H9 (cell line): ENCODE measurements around the gene RAPH1. TPM values are rescaled to one million over a fixed set of nuclear protein-coding genes. Genes with fewer than 3 reads are reported as not detected.

ENCODE experiments used
- DNase-seq: peaks from one replicate; pipeline ENCODE4 v3.0.0-alpha.2; 2017
- H2AFZ ChIP-seq: one replicate; pipeline ENCODE4 v1.6.1; 2013; ENCODE audit warnings: mild to moderate bottlenecking, low read length, control low read depth, moderate library complexity
- H2AK5ac ChIP-seq: 2 replicates; pipeline ENCODE4 v1.6.1; 2013; ENCODE audit warnings: low read length, control low read depth, mixed read lengths; ENCODE audit not compliant: insufficient read length
- H2BK120ac ChIP-seq: one replicate; pipeline ENCODE4 v1.6.1; 2013; ENCODE audit warnings: low read depth, mild to moderate bottlenecking, low read length, control low read depth, inconsistent platforms; ENCODE audit not compliant: poor library complexity, severe bottlenecking
- H2BK12ac ChIP-seq: 2 replicates; pipeline ENCODE4 v1.6.1; 2013; ENCODE audit warnings: low read length, control low read depth, mixed read lengths, low read depth; ENCODE audit not compliant: insufficient read length
- H2BK15ac ChIP-seq: 2 replicates; pipeline ENCODE4 v1.6.1; 2013; ENCODE audit warnings: low read depth, low read length, control low read depth
- H2BK20ac ChIP-seq: one replicate; pipeline ENCODE4 v1.6.1; 2013; ENCODE audit warnings: low read depth, mild to moderate bottlenecking, low read length, control low read depth, inconsistent platforms; ENCODE audit not compliant: poor library complexity, severe bottlenecking
- H2BK5ac ChIP-seq: 2 replicates; pipeline ENCODE4 v1.6.1; 2013; ENCODE audit warnings: low read length, control low read depth, mixed read lengths; ENCODE audit not compliant: insufficient read length
- H3K14ac ChIP-seq: 2 replicates; pipeline ENCODE4 v1.6.1; 2013; ENCODE audit warnings: low read length, control low read depth; ENCODE audit not compliant: insufficient read depth
- H3K18ac ChIP-seq: 2 replicates; pipeline ENCODE4 v1.6.1; 2013; ENCODE audit warnings: low read depth, mild to moderate bottlenecking, mixed read lengths, low read length, control low read depth; ENCODE audit not compliant: insufficient read length
- H3K23ac ChIP-seq: 2 replicates; pipeline ENCODE4 v1.6.1; 2013; ENCODE audit warnings: low read length, control low read depth, mixed read lengths, low read depth; ENCODE audit not compliant: insufficient read length
- H3K23me2 ChIP-seq: 2 replicates; pipeline ENCODE4 v1.6.1; 2013; ENCODE audit warnings: low read depth, mild to moderate bottlenecking, mixed read lengths, low read length, control low read depth; ENCODE audit not compliant: insufficient read length, poor library complexity, severe bottlenecking
- H3K27ac ChIP-seq: 2 replicates; pipeline ENCODE4 v1.5.1; 2013; ENCODE audit warnings: low read length, control low read depth, mixed read lengths, low read depth; ENCODE audit not compliant: insufficient read length
- H3K27me3 ChIP-seq: 2 replicates; pipeline ENCODE4 v1.6.1; 2013; ENCODE audit warnings: low read length, control low read depth, inconsistent platforms; ENCODE audit not compliant: insufficient read depth
- H3K4ac ChIP-seq: 2 replicates; pipeline ENCODE4 v1.6.1; 2013; ENCODE audit warnings: low read depth, mild to moderate bottlenecking, control low read depth, inconsistent platforms, low read length, moderate library complexity
- H3K4me1 ChIP-seq: 2 replicates; pipeline ENCODE4 v1.6.1; 2013; ENCODE audit warnings: low read length, control low read depth, inconsistent platforms; ENCODE audit not compliant: insufficient read depth
- H3K4me2 ChIP-seq: 2 replicates; pipeline ENCODE4 v1.6.1; 2013; ENCODE audit warnings: low read length, control low read depth, mixed read lengths; ENCODE audit not compliant: insufficient read length, insufficient read depth
- H3K56ac ChIP-seq: 2 replicates; pipeline ENCODE4 v1.6.1; 2013; ENCODE audit warnings: low read depth, mild to moderate bottlenecking, mixed read lengths, low read length, control low read depth; ENCODE audit not compliant: insufficient read length
- H3K79me1 ChIP-seq: 2 replicates; pipeline ENCODE4 v1.6.1; 2013; ENCODE audit warnings: low read depth, mild to moderate bottlenecking, moderate library complexity, low read length, control low read depth, inconsistent platforms; ENCODE audit not compliant: insufficient read depth, poor library complexity, severe bottlenecking
- H3K79me2 ChIP-seq: 2 replicates; pipeline ENCODE4 v1.6.1; 2013; ENCODE audit warnings: low read length, control low read depth, inconsistent platforms; ENCODE audit not compliant: insufficient read depth
- H3K9ac ChIP-seq: 2 replicates; pipeline ENCODE4 v1.6.1; 2013; ENCODE audit warnings: low read length, control low read depth, mixed read lengths; ENCODE audit not compliant: insufficient read length; ENCODE audit errors: extremely low read depth
- H3K9me3 ChIP-seq: one replicate; pipeline ENCODE4 v1.6.1; 2013; ENCODE audit warnings: low read depth, low read length, inconsistent platforms; ENCODE audit not compliant: control insufficient read depth
- H3T11ph ChIP-seq: one replicate; pipeline ENCODE4 v1.6.1; 2013; ENCODE audit warnings: mild to moderate bottlenecking, low read length, control low read depth, inconsistent platforms
- H4K20me1 ChIP-seq: one replicate; pipeline ENCODE4 v1.6.1; 2013; ENCODE audit not compliant: control insufficient read depth, insufficient read length, insufficient read depth
- H4K5ac ChIP-seq: 2 replicates; pipeline ENCODE4 v1.6.1; 2013; ENCODE audit warnings: low read depth, mild to moderate bottlenecking, mixed read lengths, low read length, control low read depth; ENCODE audit not compliant: insufficient read length
- H4K8ac ChIP-seq: replicated peaks from 2 replicates; pipeline ENCODE4 v1.6.1; 2013; ENCODE audit warnings: low read length, control low read depth, mixed read lengths, low read depth; ENCODE audit not compliant: insufficient read length
- H4K91ac ChIP-seq: 2 replicates; pipeline ENCODE4 v1.6.1; 2013; ENCODE audit warnings: low read depth, mild to moderate bottlenecking, moderate library complexity, mixed read lengths, low read length, control low read depth; ENCODE audit not compliant: insufficient read length
- H3K27ac Mint-ChIP-seq, 3 experiments: 2 replicates in 2 of 3; 3 replicates in 1 of 3; pipeline ENCODE4 v1.8.0; 2020 to 2021; ENCODE audit warnings: mixed read lengths in 3 of 3, mild to moderate bottlenecking in 1 of 3, moderate library complexity in 1 of 3
- H3K27me3 Mint-ChIP-seq: 2 replicates; pipeline ENCODE4 v1.8.0; 2021; ENCODE audit warnings: low read depth, mild to moderate bottlenecking, moderate library complexity, mixed read lengths
- H3K36me3 Mint-ChIP-seq, 3 experiments: 2 replicates in 2 of 3; 3 replicates in 1 of 3; pipeline ENCODE4 v1.8.0; 2020 to 2021; ENCODE audit warnings: low read depth in 3 of 3, mixed read lengths in 3 of 3; ENCODE audit not compliant: insufficient read depth in 1 of 3
- H3K4me1 Mint-ChIP-seq, 2 experiments: 2 replicates each; pipeline ENCODE4 v1.8.0; 2020; ENCODE audit warnings: mixed read lengths in 2 of 2
- H3K4me3 Mint-ChIP-seq, 2 experiments: 2 replicates in 1 of 2; 3 replicates in 1 of 2; pipeline ENCODE4 v1.8.0; 2020 to 2021; ENCODE audit warnings: mild to moderate bottlenecking in 2 of 2, mixed read lengths in 2 of 2, moderate library complexity in 1 of 2
- H3K9me3 Mint-ChIP-seq, 2 experiments: 2 replicates in 1 of 2; 3 replicates in 1 of 2; pipeline ENCODE4 v1.8.0; 2020; ENCODE audit warnings: mild to moderate bottlenecking in 2 of 2, mixed read lengths in 2 of 2, moderate library complexity in 1 of 2
- CTCF ChIP-seq: fragments of 200-600 bp; sonication (generic); conservative IDR thresholded peaks from 3 replicates; pipeline ENCODE4 v1.8.0; 2021; ENCODE audit warnings: antibody characterized with exemption, mild to moderate bottlenecking
- WGBS: extraction: QIAGEN DNeasy Blood & Tissue Kit; methylation state at CpG from one replicate; pipeline ENCODE4 v1.1.7; 2013; ENCODE audit warnings: missing lambda C conversion rate, low lambda C conversion rate, mixed read lengths; ENCODE audit not compliant: insufficient read length; ENCODE audit errors: extremely low coverage; 5-methylcytosine and 5-hydroxymethylcytosine counted together
- total RNA-seq: library from RNA; stranded (reverse); gene quantifications from 2 replicates; pipeline ENCODE4 v1.2.1, GENCODE V29; 2021

RAPH1 gene
- total RNA-seq, 1 experiment from 2014 or later: 17.1 TPM

- no peaks in the 10 kb centered on the region for H3K23me2 ChIP-seq
- H2BK12ac ChIP-seq: no peak overlapping the region
- H2BK5ac ChIP-seq: no peak overlapping the region
- Mint-ChIP-seq H3K4me3 (no peak overlapping the region), H3K4me1 (no peaks in the 10 kb centered on the region), H3K27me3 (no peaks in the 10 kb centered on the region), H3K36me3 (peaks cover 29 to 41% (median 38%) of the 10 kb centered on the region in 3 experiments), H3K27ac (no peak overlapping the region; a peak in 1 of 7 replicates), H3K9me3 (peaks cover 0 to 3% of the 10 kb centered on the region in 2 experiments; a peak in 1 of 5 replicates)
- H3K23ac ChIP-seq: no peak overlapping the region
- no peak overlapping the region for H2BK15ac ChIP-seq
- H3K9me3 ChIP-seq: no peaks in the 10 kb centered on the region
- no peak overlapping the region for H2BK120ac ChIP-seq
- H4K91ac ChIP-seq: no peak overlapping the region
- H3K56ac ChIP-seq: no peak overlapping the region
- no peak for DNase-seq
- TF ChIP-seq CTCF: no peak
- H3K79me2 ChIP-seq: peaks cover 4% of the 10 kb centered on the region; the same call in 1 of the 2 replicates
- H3K27me3 ChIP-seq: no peaks in the 10 kb centered on the region
- no peak overlapping the region for H3K18ac ChIP-seq
- H3K4ac ChIP-seq: no peak overlapping the region
- H3K27ac ChIP-seq: no peak overlapping the region
- 100% methylated on average over 1 of the region's 5 CpGs for WGBS
- no peak overlapping the region for H4K5ac ChIP-seq
- no peak overlapping the region for H2AK5ac ChIP-seq
- H4K8ac ChIP-seq: no peak overlapping the region
- H3K4me2 ChIP-seq: no peak overlapping the region
- no peak overlapping the region for H3K14ac ChIP-seq
- no peak overlapping the region for H3K9ac ChIP-seq
- H2AFZ ChIP-seq: no peak overlapping the region
- H3K79me1 ChIP-seq: peaks cover 4% of the 10 kb centered on the region
- H3K4me1 ChIP-seq: no peaks in the 10 kb centered on the region
- H3T11ph ChIP-seq: no peak overlapping the region
- no peaks in the 10 kb centered on the region for H4K20me1 ChIP-seq
- no peak overlapping the region for H2BK20ac ChIP-seq
Observed at GRCh38 chr2:203366639-203367466, 168.2 kb downstream of the RAPH1 start.
